Fibroblast of lung (primary cell): Measurements from ENCODE around the gene AP3S1. TPM values are rescaled to one million over a fixed set of nuclear protein-coding genes. Genes with fewer than 3 reads are reported as not detected.

ENCODE experiments used
- DNase-seq, 2 donors: peaks; one replicate each; pipeline versions ENCODE4 v3.0.0 to v3.0.0-alpha.2; 2010; ENCODE audit warnings: low read depth in 2 of 2
- H2AFZ ChIP-seq: 2 replicates; pipeline ENCODE4 v1.5.1; 2012; ENCODE audit warnings: low read length, control low read depth, inconsistent platforms
- H3K27ac ChIP-seq: 2 replicates; pipeline ENCODE4 v1.5.1; 2011; ENCODE audit warnings: low read length, control low read depth; ENCODE audit not compliant: insufficient read depth
- H3K27me3 ChIP-seq: 2 replicates; pipeline ENCODE4 v1.5.1; 2011; ENCODE audit warnings: mild to moderate bottlenecking, low read length; ENCODE audit not compliant: control insufficient read depth, insufficient read depth
- H3K36me3 ChIP-seq: 2 replicates; pipeline ENCODE4 v1.5.1; 2011; ENCODE audit warnings: low read length; ENCODE audit not compliant: control insufficient read depth, insufficient read depth
- H3K4me1 ChIP-seq: 2 replicates; pipeline ENCODE4 v1.5.1; 2011; ENCODE audit warnings: low read length; ENCODE audit not compliant: control insufficient read depth, insufficient read depth; ENCODE audit errors: extremely low read depth
- H3K4me2 ChIP-seq: 2 replicates; pipeline ENCODE4 v1.5.1; 2011; ENCODE audit warnings: low read length, control low read depth; ENCODE audit not compliant: insufficient read depth; ENCODE audit errors: extremely low read depth
- H3K4me3 ChIP-seq, 4 experiments: fragments of 200-600 bp in 1 of 4; sonication (generic) in 1 of 4; replicated peaks in 1 of 4; 2 replicates each; pipeline ENCODE4 v1.5.1; 2011 to 2016; ENCODE audit warnings: low read length in 4 of 4, low read depth in 3 of 4, mild to moderate bottlenecking in 3 of 4, control low read depth in 2 of 4, inconsistent platforms in 1 of 4, mixed read lengths in 1 of 4; ENCODE audit not compliant: insufficient read depth in 1 of 4; ENCODE audit errors: control extremely low read depth in 1 of 4
- H3K79me2 ChIP-seq: 2 replicates; pipeline ENCODE4 v1.5.1; 2012; ENCODE audit warnings: mild to moderate bottlenecking, low read length, inconsistent platforms; ENCODE audit not compliant: control insufficient read depth, insufficient read depth
- H3K9ac ChIP-seq: 2 replicates; pipeline ENCODE4 v1.5.1; 2011; ENCODE audit warnings: mild to moderate bottlenecking, low read length, control low read depth; ENCODE audit not compliant: insufficient read depth
- H3K9me3 ChIP-seq: 2 replicates; pipeline ENCODE4 v1.5.1; 2012; ENCODE audit warnings: low read depth, low read length; ENCODE audit not compliant: control insufficient read depth, insufficient read depth
- H4K20me1 ChIP-seq: 2 replicates; pipeline ENCODE4 v1.5.1; 2011; ENCODE audit warnings: low read length; ENCODE audit not compliant: control insufficient read depth, insufficient read depth; ENCODE audit errors: extremely low read depth
- CTCF ChIP-seq, 2 donors: IDR thresholded peaks in 1 of 2; conservative IDR thresholded peaks in 1 of 2; 1 replicate in 1 of 2; 2 replicates in 1 of 2; pipeline ENCODE4 v1.5.1; 2011 to 2012; ENCODE audit warnings: low read length in 2 of 2, control low read depth in 1 of 2, inconsistent platforms in 1 of 2, low read depth in 1 of 2, mild to moderate bottlenecking in 1 of 2
- EZH2 ChIP-seq: IDR thresholded peaks from 2 replicates; pipeline ENCODE4 v1.5.1; 2012; ENCODE audit warnings: low read length, control low read depth, mild to moderate bottlenecking; ENCODE audit errors: missing control alignments
- polyA plus RNA-seq, 2 donors: library from polyadenylated mRNA; depleted of rRNA in 1 of 2; stranded (reverse) in 1 of 2; unstranded in 1 of 2; fragments of >200 nt; gene quantifications; 2 replicates each; pipeline ENCODE4 v1.2.1, GENCODE V29; 2011 to 2012; ENCODE audit warnings: missing spikeins in 1 of 2
- total RNA-seq: library from RNA; depleted of rRNA; stranded (reverse); fragments of >200 nt; gene quantifications from 2 replicates; pipeline ENCODE4 v1.2.1, GENCODE V29; 2014

Gene AP3S1
- total and polyA plus RNA-seq, 2 donors (not counting 1 experiment from before 2014, with no cell fraction given): 86.7 to 165 TPM

GRCh38 chr5:115815693-115816225, 26.0 kb upstream of the AP3S1 start:
- Histone ChIP-seq H3K27ac (no peak overlapping the region), H3K4me3 (peak overlapping the region; percentile 40 to 84 (median 52)), H2AFZ (peak overlapping the region; percentile 37), H3K4me2 (peak overlapping the region; percentile 76), H3K79me2 (no peaks in the 10 kb centered on the region), H3K9ac (no peak overlapping the region), H4K20me1 (no peaks in the 10 kb centered on the region), H3K36me3 (no peaks in the 10 kb centered on the region), H3K27me3 (peaks cover 5% of the 10 kb centered on the region), H3K9me3 (no peaks in the 10 kb centered on the region), H3K4me1 (no peaks in the 10 kb centered on the region)
- DNase-seq: peak in 1 of 2 donors; percentile 19
- TF ChIP-seq EZH2 (peak; percentile 63), CTCF (conservative IDR thresholded peaks at IDR 0.05 in 1 of 2, IDR thresholded peaks at IDR 0.05 in 1 of 2; ENCODE audit: low read depth in 1 of 2, low read length in 2 of 2) (no peak)

GRCh38 chr5:115816226-115817081, 25.3 kb upstream of the AP3S1 start, which contains the start of gene CDO1:
Gene CDO1, minus strand, starts transcription at chr5:115816659. Its CDS starts 262 bp downstream, at chr5:115816397.
- peak within 1 kb of the TSS; percentile 6 for H3K27ac ChIP-seq
- H3K4me3 ChIP-seq: peak within 1 kb of the TSS; percentile 40 to 84 (median 52)
- no peaks in the 10 kb centered on the region for H3K79me2 ChIP-seq
- peaks cover 5% of the 10 kb centered on the region for H3K27me3 ChIP-seq
- peak within 1 kb of the TSS; percentile 70 for H3K9ac ChIP-seq
- H2AFZ ChIP-seq: peak within 1 kb of the TSS; percentile 37
- no peaks in the 10 kb centered on the region for H3K4me1 ChIP-seq
- H3K36me3 ChIP-seq: no peaks in the 10 kb centered on the region
- no peaks in the 10 kb centered on the region for H3K9me3 ChIP-seq
- TF ChIP-seq CTCF (conservative IDR thresholded peaks at IDR 0.05 in 1 of 2, IDR thresholded peaks at IDR 0.05 in 1 of 2; ENCODE audit: low read depth in 1 of 2, low read length in 2 of 2) (no peak), EZH2 (no peak)
- no peaks in the 10 kb centered on the region for H4K20me1 ChIP-seq
- DNase-seq: peak; percentile 78 to 80
- H3K4me2 ChIP-seq: peak within 1 kb of the TSS; percentile 76

GRCh38 chr5:115817386-115817785, 24.3 kb upstream of the AP3S1 start:
- Histone ChIP-seq H3K4me1 (no peaks in the 10 kb centered on the region), H3K9me3 (no peaks in the 10 kb centered on the region), H3K27ac (no peak overlapping the region), H3K36me3 (no peaks in the 10 kb centered on the region), H3K4me3 (no peak overlapping the region), H3K79me2 (no peaks in the 10 kb centered on the region), H4K20me1 (no peaks in the 10 kb centered on the region), H2AFZ (no peak overlapping the region), H3K9ac (no peak overlapping the region), H3K4me2 (no peak overlapping the region), H3K27me3 (peaks cover 5% of the 10 kb centered on the region)
- TF ChIP-seq CTCF (conservative IDR thresholded peaks at IDR 0.05 in 1 of 2, IDR thresholded peaks at IDR 0.05 in 1 of 2; ENCODE audit: low read depth in 1 of 2, low read length in 2 of 2): no peak
- no peak for TF ChIP-seq EZH2
- DNase-seq: no peak
